ENCODE data around the gene NRXN3. TPM values are rescaled to one million over a fixed set of nuclear protein-coding genes. Genes with fewer than 3 reads are reported as not detected.
"Not testable (repeated sequence)": the region's sequence is repeated elsewhere in the genome, so short reads cannot be mapped to it uniquely, and the experiment has no call there.

NRXN3 gene
- total RNA-seq, 1 donor from 2014 or later, result 0.60 TPM

- no peak for ATAC-seq
Observed at GRCh38 chr14:78501909-78502308, 331.7 kb downstream of the NRXN3 start.

GRCh38 chr14:78508023-78508422 lies 337.9 kb downstream of the NRXN3 start:
- ATAC-seq, result no peak

GRCh38 chr14:78509516-78509915 lies 339.3 kb downstream of the NRXN3 start:
- no peak for ATAC-seq

- ATAC-seq, result no peak
Observed at GRCh38 chr14:78512021-78512420, 341.8 kb downstream of the NRXN3 start.

GRCh38 chr14:78519863-78520262 lies 349.7 kb downstream of the NRXN3 start:
- no peak for ATAC-seq

- ATAC-seq, result no peak
Observed at GRCh38 chr14:78524196-78524595, 354.0 kb downstream of the NRXN3 start.

GRCh38 chr14:78524766-78525165 lies 354.6 kb downstream of the NRXN3 start:
- no peak for ATAC-seq

- no peak for ATAC-seq
Observed at GRCh38 chr14:78530078-78530477, 359.9 kb downstream of the NRXN3 start.

- ATAC-seq, result no peak
Observed at GRCh38 chr14:78534141-78534540, 364.0 kb downstream of the NRXN3 start.

GRCh38 chr14:78535041-78535440 lies 364.9 kb downstream of the NRXN3 start:
- no peak for ATAC-seq

GRCh38 chr14:78541788-78542187 lies 371.6 kb downstream of the NRXN3 start:
- not testable (repeated sequence) for ATAC-seq

GRCh38 chr14:78543433-78543832 lies 373.3 kb downstream of the NRXN3 start:
- ATAC-seq, result no peak

GRCh38 chr14:78561074-78561473 lies 390.9 kb downstream of the NRXN3 start:
- no peak for ATAC-seq

GRCh38 chr14:78566026-78566858 lies 396.1 kb downstream of the NRXN3 start:
- peak; percentile 87 for ATAC-seq

GRCh38 chr14:78566859-78567172 lies 396.6 kb downstream of the NRXN3 start:
- no peak for ATAC-seq

- no peak for ATAC-seq
Observed at GRCh38 chr14:78567343-78567742, 397.2 kb downstream of the NRXN3 start.

GRCh38 chr14:78573736-78574135 lies 403.6 kb downstream of the NRXN3 start:
- ATAC-seq, result not testable (repeated sequence)

GRCh38 chr14:78576437-78577166 lies 406.4 kb downstream of the NRXN3 start:
- no peak for ATAC-seq

GRCh38 chr14:78581229-78581628 lies 411.1 kb downstream of the NRXN3 start:
- ATAC-seq, result no peak

GRCh38 chr14:78586681-78587080 lies 416.5 kb downstream of the NRXN3 start:
- no peak for ATAC-seq

- no peak for ATAC-seq
Observed at GRCh38 chr14:78588906-78589305, 418.7 kb downstream of the NRXN3 start.

- no peak for ATAC-seq
Observed at GRCh38 chr14:78592616-78593219, 422.5 kb downstream of the NRXN3 start.

GRCh38 chr14:78593949-78594348 lies 423.8 kb downstream of the NRXN3 start:
- ATAC-seq, result no peak

- ATAC-seq, result no peak
Observed at GRCh38 chr14:78595797-78596196, 425.6 kb downstream of the NRXN3 start.
